ENCODE results near the gene PPP2R1B. TPM values are rescaled to one million over a fixed set of nuclear protein-coding genes. Genes with fewer than 3 reads are reported as not detected.

Gene PPP2R1B
- polyA plus RNA-seq, 1 donor (not counting 4 experiments of a cell fraction or from before 2014, with no cell fraction given) = 33.6 TPM

DNA sequence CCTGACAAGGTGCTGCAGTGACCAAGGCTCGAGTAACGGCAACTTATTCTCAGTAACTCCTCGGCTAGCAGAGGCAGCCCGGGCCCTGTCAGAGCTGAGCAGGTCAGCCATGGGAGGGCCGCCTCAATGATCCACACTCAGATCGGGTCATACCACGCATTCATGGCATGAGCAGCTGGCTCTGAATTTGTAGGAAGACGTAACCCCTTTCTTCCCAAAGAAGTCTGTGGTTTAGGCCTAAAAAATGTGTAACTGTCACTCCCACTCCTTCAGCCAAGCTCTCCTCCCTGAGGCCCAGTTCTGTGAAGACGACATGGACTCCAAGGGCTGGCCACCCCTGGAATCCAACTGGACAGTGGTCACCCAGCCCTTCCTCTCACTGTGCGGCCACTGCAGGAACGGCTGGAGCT is 30.0 kb downstream of the PPP2R1B start:
- Histone ChIP-seq H3K9me3 (ENCODE audit: control insufficient read depth, low read depth, low read length) (no peaks in the 10 kb centered on the region), H3K79me2 (ENCODE audit: control insufficient read depth, insufficient read depth, low read length) (no peaks in the 10 kb centered on the region), H2AFZ (ENCODE audit: control insufficient read depth, low read length) (peak overlapping the region; percentile 85), H3K4me1 (ENCODE audit: control insufficient read depth, extremely low read depth, insufficient read depth, low read length) (peaks cover 45% of the 10 kb centered on the region), H3K27me3 (ENCODE audit: control insufficient read depth, extremely low read depth, insufficient read depth, low read length) (no peaks in the 10 kb centered on the region), H4K20me1 (ENCODE audit: control insufficient read depth, extremely low read depth, insufficient read depth, low read length) (no peaks in the 10 kb centered on the region), H3K9ac (ENCODE audit: control insufficient read depth, extremely low read depth, insufficient read depth, low read length) (peak overlapping the region; percentile 96), H3K4me3 (ENCODE audit: control insufficient read depth in 2 of 3, extremely low read depth in 1 of 3, insufficient read depth in 2 of 3, low read depth in 1 of 3, low read length in 3 of 3) (peak overlapping the region in 1 of 3 experiments; percentile 22), H3K27ac (ENCODE audit: control insufficient read depth, insufficient read depth, low read length) (peak overlapping the region; percentile 100), H3K9me1 (ENCODE audit: control insufficient read depth, extremely low read depth, insufficient read depth, low read length) (peaks cover 6% of the 10 kb centered on the region), H3K4me2 (ENCODE audit: control insufficient read depth, extremely low read depth, insufficient read depth, low read depth, low read length) (peak overlapping the region; percentile 87), H3K36me3 (ENCODE audit: control insufficient read depth in 2 of 2, extremely low read depth in 1 of 2, insufficient read depth in 2 of 2, low read length in 2 of 2) (peaks cover 3 to 6% of the 10 kb centered on the region in 2 experiments)
- DNase-seq (ENCODE audit: low read depth, low spot score) = no peak
- dilution Hi-C loops (cut with MboI; ENCODE audit: extremely low pct_ligation_motif_present, low sequenced_read_pairs) = no loop called here
- no peak for FAIRE-seq
- TF ChIP-seq EZH2 (IDR thresholded peaks at IDR 0.05; ENCODE audit: low read length) = no peak
- TF ChIP-seq, protein P1, sequence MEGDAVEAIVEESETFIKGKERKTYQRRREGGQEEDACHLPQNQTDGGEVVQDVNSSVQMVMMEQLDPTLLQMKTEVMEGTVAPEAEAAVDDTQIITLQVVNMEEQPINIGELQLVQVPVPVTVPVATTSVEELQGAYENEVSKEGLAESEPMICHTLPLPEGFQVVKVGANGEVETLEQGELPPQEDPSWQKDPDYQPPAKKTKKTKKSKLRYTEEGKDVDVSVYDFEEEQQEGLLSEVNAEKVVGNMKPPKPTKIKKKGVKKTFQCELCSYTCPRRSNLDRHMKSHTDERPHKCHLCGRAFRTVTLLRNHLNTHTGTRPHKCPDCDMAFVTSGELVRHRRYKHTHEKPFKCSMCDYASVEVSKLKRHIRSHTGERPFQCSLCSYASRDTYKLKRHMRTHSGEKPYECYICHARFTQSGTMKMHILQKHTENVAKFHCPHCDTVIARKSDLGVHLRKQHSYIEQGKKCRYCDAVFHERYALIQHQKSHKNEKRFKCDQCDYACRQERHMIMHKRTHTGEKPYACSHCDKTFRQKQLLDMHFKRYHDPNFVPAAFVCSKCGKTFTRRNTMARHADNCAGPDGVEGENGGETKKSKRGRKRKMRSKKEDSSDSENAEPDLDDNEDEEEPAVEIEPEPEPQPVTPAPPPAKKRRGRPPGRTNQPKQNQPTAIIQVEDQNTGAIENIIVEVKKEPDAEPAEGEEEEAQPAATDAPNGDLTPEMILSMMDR (optimal IDR thresholded peaks at IDR 0.05 in 1 of 3, IDR thresholded peaks at IDR 0.05 in 1 of 3, conservative IDR thresholded peaks at IDR 0.05 in 1 of 3; ENCODE audit: extremely low read depth in 1 of 3, insufficient read depth in 2 of 3, low read length in 3 of 3) = no peak

DNA sequence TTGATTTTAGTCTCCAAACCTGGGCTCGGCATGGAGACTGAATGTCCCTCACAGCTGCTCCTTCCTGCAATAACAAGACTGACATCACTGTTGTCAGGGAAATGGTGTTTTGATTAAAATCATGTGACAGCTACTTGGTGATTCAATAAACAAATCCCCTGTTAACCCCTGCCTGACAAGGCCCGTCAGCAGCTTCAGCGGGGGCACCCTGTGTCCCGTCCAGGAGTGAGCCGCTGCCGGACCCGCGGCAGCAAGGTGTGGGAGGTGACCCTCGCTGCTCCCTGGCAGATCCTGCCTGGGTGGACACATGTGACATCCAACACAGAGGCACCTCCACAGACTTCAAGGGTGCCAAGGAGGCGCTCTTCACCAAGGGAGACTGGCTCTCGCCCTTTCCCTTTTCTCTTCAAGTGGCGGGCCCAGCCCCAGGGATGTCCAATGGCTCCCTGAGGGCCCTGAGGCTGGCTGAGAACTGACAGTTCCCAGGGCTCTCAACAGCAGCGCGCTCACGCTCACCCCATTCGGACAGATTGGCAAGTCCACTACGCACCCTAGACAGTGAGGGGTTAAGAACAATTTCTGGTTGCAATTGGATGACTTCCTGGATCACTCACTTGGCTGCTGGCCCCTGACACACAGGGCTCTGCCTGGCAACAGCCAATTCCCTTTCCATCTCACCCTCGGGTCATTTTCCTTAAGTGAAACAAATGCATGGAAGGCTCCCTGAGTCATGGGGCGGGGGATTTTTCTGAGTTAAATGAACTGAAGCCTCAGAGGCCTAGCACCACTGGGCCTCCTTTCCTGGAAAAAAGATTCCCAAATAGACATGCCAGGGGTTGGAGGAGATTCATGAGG is 30.7 kb downstream of the PPP2R1B start:
- Histone ChIP-seq H3K9me3 (ENCODE audit: control insufficient read depth, low read depth, low read length) (no peaks in the 10 kb centered on the region), H3K4me1 (ENCODE audit: control insufficient read depth, extremely low read depth, insufficient read depth, low read length) (peaks cover 49% of the 10 kb centered on the region), H3K27me3 (ENCODE audit: control insufficient read depth, extremely low read depth, insufficient read depth, low read length) (no peaks in the 10 kb centered on the region), H3K9me1 (ENCODE audit: control insufficient read depth, extremely low read depth, insufficient read depth, low read length) (peaks cover 6% of the 10 kb centered on the region), H3K4me3 (ENCODE audit: control insufficient read depth in 2 of 3, extremely low read depth in 1 of 3, insufficient read depth in 2 of 3, low read depth in 1 of 3, low read length in 3 of 3) (peak overlapping the region in 2 of 3 experiments; percentile 39 to 48), H3K36me3 (ENCODE audit: control insufficient read depth in 2 of 2, extremely low read depth in 1 of 2, insufficient read depth in 2 of 2, low read length in 2 of 2) (peaks cover 3 to 4% of the 10 kb centered on the region in 2 experiments), H3K4me2 (ENCODE audit: control insufficient read depth, extremely low read depth, insufficient read depth, low read depth, low read length) (peak overlapping the region; percentile 87), H4K20me1 (ENCODE audit: control insufficient read depth, extremely low read depth, insufficient read depth, low read length) (no peaks in the 10 kb centered on the region), H3K27ac (ENCODE audit: control insufficient read depth, insufficient read depth, low read length) (peak overlapping the region; percentile 100), H2AFZ (ENCODE audit: control insufficient read depth, low read length) (peak overlapping the region; percentile 85), H3K79me2 (ENCODE audit: control insufficient read depth, insufficient read depth, low read length) (no peaks in the 10 kb centered on the region), H3K9ac (ENCODE audit: control insufficient read depth, extremely low read depth, insufficient read depth, low read length) (peak overlapping the region; percentile 96)
- dilution Hi-C loops (cut with MboI; ENCODE audit: extremely low pct_ligation_motif_present, low sequenced_read_pairs) = no loop called here
- no peak for TF ChIP-seq EZH2 (IDR thresholded peaks at IDR 0.05; ENCODE audit: low read length)
- TF ChIP-seq, protein P1 (optimal IDR thresholded peaks at IDR 0.05 in 1 of 3, IDR thresholded peaks at IDR 0.05 in 1 of 3, conservative IDR thresholded peaks at IDR 0.05 in 1 of 3; ENCODE audit: extremely low read depth in 1 of 3, insufficient read depth in 2 of 3, low read length in 3 of 3) = peak in 2 of 3 experiments; percentile 5 to 12
- FAIRE-seq (peak; percentile 91), DNase-seq (ENCODE audit: low read depth, low spot score) (peak; percentile 75)
